Calu3 (cell line): ENCODE measurements around the gene NFE2L2. TPM values are rescaled to one million over a fixed set of nuclear protein-coding genes. Genes with fewer than 3 reads are reported as not detected.

Experiments
- BruUV-seq: library from RNA; stranded (reverse); fragments of 400-500 nt; replicated peaks from 2 replicates; lab custom pipeline; 2021; lab: Mats Ljungman, UMichigan
- CTCF ChIA-PET: fragments of 300-600 bp; sonication (Branson Sonifier 250); formaldehyde crosslinking; loops from one replicate; lab custom pipeline; 2022; ENCODE audit warnings: antibody characterized with exemption; lab: Charles Lee
- DNase-seq: peaks from one replicate; pipeline ENCODE4 v3.0.0; 2022
- H3K27ac Mint-ChIP-seq: one replicate; pipeline ENCODE4 v1.8.0; 2022; ENCODE audit warnings: mixed read lengths; ENCODE audit not compliant: unreplicated experiment
- H3K27me3 Mint-ChIP-seq: one replicate; pipeline ENCODE4 v1.8.0; 2022; ENCODE audit warnings: mixed read lengths; ENCODE audit not compliant: unreplicated experiment
- H3K36me3 Mint-ChIP-seq: one replicate; pipeline ENCODE4 v1.8.0; 2022; ENCODE audit warnings: mild to moderate bottlenecking, moderate library complexity, mixed read lengths; ENCODE audit not compliant: insufficient read depth, unreplicated experiment
- H3K4me1 Mint-ChIP-seq: one replicate; pipeline ENCODE4 v1.8.0; 2022; ENCODE audit warnings: mild to moderate bottlenecking, low read depth, mixed read lengths; ENCODE audit not compliant: unreplicated experiment
- H3K4me3 Mint-ChIP-seq: one replicate; pipeline ENCODE4 v1.8.0; 2022; ENCODE audit warnings: mild to moderate bottlenecking, low read depth, moderate library complexity, mixed read lengths; ENCODE audit not compliant: unreplicated experiment
- H3K9me3 Mint-ChIP-seq: one replicate; pipeline ENCODE4 v1.8.0; 2022; ENCODE audit warnings: low read depth, mixed read lengths; ENCODE audit not compliant: unreplicated experiment
- intact Hi-C: fragments of 100-400 bp; cut with micrococcal nuclease; formaldehyde crosslinking; loops from one replicate; pipeline ENCODE4 v1.10.0; 2022; ENCODE audit not compliant: unreplicated experiment
- total RNA-seq: library from RNA; stranded (reverse); gene quantifications from 2 replicates; pipeline ENCODE4 v1.2.3, GENCODE V29; 2022
- TF ChIP-seq, protein P1 (sequence below): fragments of 200-600 bp; IDR thresholded peaks from one replicate; pipeline ENCODE4 v1.8.0; 2022; ENCODE audit warnings: antibody characterized with exemption; ENCODE audit not compliant: unreplicated experiment

The NFE2L2 gene
- total RNA-seq, 1 experiment from 2014 or later = 128 TPM

DNA sequence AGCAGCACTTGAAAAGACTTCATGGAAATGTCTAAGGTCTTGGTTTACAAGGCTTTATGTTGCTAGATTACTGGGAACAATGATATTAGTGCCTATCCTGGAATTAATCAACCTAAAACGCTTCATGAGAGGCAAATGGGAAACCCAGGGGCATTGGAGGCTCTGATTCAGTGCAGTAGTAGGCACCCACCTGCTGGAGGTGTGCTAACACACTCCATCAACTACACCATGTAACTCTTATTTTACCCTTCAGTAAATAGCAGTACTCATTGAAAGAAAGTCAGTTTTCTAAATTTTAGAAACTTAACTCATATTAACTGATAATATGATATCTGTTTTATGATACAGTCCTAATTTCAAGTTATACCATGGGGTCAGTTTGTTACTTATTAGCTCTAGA is 69.3 kb downstream of the NFE2L2 start:
- CTCF ChIA-PET = interaction anchor here (0.6 to 1.1 kb wide), 2 partner anchors 17 to 30 kb away, joined by 3 to 7 read pairs; no protein-coding TSS in a partner anchor
- no TSS peak for BruUV-seq
- H3K27me3 Mint-ChIP-seq = no peaks in the 10 kb centered on the region

DNA sequence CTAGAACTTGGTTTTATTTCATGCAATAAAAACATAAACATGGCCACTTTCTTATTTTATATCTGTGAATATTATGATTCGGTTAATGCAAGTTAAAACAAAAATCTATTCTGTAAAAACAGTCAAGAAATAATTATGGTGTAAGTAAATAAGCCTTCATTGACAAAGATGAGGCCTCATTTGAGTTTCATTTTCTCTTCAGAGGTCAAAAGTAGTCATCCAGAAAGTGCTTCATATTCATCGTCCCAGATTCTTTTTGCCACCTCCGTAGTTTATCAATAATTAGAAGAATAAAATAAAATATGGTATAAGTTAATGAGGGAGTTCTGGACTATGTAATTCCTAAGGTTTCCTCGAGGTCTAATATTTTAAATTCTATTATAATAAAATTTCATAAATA is 71.3 kb downstream of the NFE2L2 start:
- H3K27ac Mint-ChIP-seq = no peak overlapping the region

More for the DNA sequence above, 69.3 kb downstream of the NFE2L2 start:
- H3K4me1 Mint-ChIP-seq = no peaks in the 10 kb centered on the region
- no peak for DNase-seq
- TF ChIP-seq, protein P1, sequence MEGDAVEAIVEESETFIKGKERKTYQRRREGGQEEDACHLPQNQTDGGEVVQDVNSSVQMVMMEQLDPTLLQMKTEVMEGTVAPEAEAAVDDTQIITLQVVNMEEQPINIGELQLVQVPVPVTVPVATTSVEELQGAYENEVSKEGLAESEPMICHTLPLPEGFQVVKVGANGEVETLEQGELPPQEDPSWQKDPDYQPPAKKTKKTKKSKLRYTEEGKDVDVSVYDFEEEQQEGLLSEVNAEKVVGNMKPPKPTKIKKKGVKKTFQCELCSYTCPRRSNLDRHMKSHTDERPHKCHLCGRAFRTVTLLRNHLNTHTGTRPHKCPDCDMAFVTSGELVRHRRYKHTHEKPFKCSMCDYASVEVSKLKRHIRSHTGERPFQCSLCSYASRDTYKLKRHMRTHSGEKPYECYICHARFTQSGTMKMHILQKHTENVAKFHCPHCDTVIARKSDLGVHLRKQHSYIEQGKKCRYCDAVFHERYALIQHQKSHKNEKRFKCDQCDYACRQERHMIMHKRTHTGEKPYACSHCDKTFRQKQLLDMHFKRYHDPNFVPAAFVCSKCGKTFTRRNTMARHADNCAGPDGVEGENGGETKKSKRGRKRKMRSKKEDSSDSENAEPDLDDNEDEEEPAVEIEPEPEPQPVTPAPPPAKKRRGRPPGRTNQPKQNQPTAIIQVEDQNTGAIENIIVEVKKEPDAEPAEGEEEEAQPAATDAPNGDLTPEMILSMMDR = no peak
- H3K36me3 Mint-ChIP-seq = no peaks in the 10 kb centered on the region
- H3K27ac Mint-ChIP-seq = no peak overlapping the region
- H3K9me3 Mint-ChIP-seq = no peaks in the 10 kb centered on the region
- intact Hi-C loops = no loop called here
- no peak overlapping the region for H3K4me3 Mint-ChIP-seq

DNA sequence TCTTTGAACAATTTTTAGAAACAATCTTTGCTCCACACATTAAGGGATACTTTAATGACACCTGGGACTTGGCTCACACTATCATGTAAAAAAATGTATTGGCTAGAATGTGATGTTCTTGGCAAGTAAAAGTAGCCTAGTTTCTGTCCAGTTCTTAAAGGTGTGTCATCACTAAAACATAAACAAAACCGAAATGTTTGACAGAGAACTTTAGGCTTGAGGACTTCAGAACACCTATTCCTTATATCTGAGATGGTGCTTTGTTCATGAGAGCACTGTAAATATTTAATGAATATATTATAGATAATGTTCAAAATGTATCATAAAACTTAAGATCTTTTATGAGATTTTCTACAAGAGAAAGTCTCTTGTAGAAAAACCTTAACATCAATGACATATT is 71.7 kb downstream of the NFE2L2 start:
- TF ChIP-seq, protein P1 = no peak
- H3K27me3 Mint-ChIP-seq = no peaks in the 10 kb centered on the region
- no peak overlapping the region for H3K27ac Mint-ChIP-seq
- peaks cover 14% of the 10 kb centered on the region for H3K4me1 Mint-ChIP-seq
- BruUV-seq = no TSS peak
- no peaks in the 10 kb centered on the region for H3K9me3 Mint-ChIP-seq
- H3K4me3 Mint-ChIP-seq = no peak overlapping the region
- intact Hi-C loops = no loop called here
- DNase-seq = no peak
- no peaks in the 10 kb centered on the region for H3K36me3 Mint-ChIP-seq
- CTCF ChIA-PET = no interaction called here

More for the DNA sequence above, 71.3 kb downstream of the NFE2L2 start:
- Mint-ChIP-seq H3K36me3 (no peaks in the 10 kb centered on the region), H3K9me3 (no peaks in the 10 kb centered on the region), H3K27me3 (no peaks in the 10 kb centered on the region), H3K4me1 (peaks cover 9% of the 10 kb centered on the region), H3K4me3 (no peak overlapping the region)
- TF ChIP-seq, protein P1 = no peak
- intact Hi-C loops = no loop called here
- no TSS peak for BruUV-seq
- no peak for DNase-seq
- CTCF ChIA-PET = interaction anchor here (0.6 kb wide), 1 partner anchor 19 kb away, joined by 3 read pairs; no protein-coding TSS in a partner anchor

DNA sequence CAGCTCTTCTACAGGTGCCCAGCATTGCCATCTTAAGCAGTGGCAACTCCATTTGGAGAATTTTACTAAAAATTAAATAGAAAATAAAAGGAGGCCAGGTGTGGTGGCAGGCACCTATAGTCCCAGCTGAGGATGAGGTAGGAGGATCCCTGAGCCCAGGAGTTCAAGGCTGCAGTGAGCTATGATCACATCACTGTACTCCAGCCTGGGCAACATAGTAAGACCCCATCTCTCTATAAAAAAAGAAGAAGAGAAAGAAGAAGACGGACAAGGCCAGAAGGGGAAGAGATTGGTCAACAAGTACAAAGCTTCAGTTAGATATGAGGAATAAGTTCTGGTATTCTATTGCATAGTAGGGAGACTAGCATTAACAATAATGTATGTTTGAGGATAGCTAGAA is 73.6 kb downstream of the NFE2L2 start:
- BruUV-seq = no TSS peak
- Mint-ChIP-seq H3K4me3 (no peak overlapping the region), H3K27ac (no peak overlapping the region), H3K36me3 (no peaks in the 10 kb centered on the region), H3K4me1 (peaks cover 30% of the 10 kb centered on the region), H3K27me3 (no peaks in the 10 kb centered on the region), H3K9me3 (no peaks in the 10 kb centered on the region)
- intact Hi-C loops = no loop called here
- TF ChIP-seq, protein P1 = no peak
- DNase-seq = no peak
- CTCF ChIA-PET = no interaction called here
